Measurements from ENCODE around the gene INPP4B.

GRCh38 chr4:142497606-142498005 is 348.5 kb downstream of the INPP4B start:
- no peak for TF ChIP-seq CTCF (conservative IDR thresholded peaks at IDR 0.05; ENCODE audit: low read depth, low read length)
- TF ChIP-seq EZH2 (IDR thresholded peaks at IDR 0.05; ENCODE audit: low read length, unreplicated experiment): no peak
- TF ChIP-seq EZH2phosphoT487 (IDR thresholded peaks at IDR 0.05; ENCODE audit: borderline replicate concordance, low read length): no peak

All from PC-3 (cell line).